Sigmoid colon (tissue), 7 donors: ENCODE results near the gene PTBP3. TPM values are rescaled to one million over a fixed set of nuclear protein-coding genes. Genes with fewer than 3 reads are reported as not detected.

Experiments used
- DNase-seq: peaks from one replicate; pipeline ENCODE4 v3.0.0-alpha.2; 2019
- H3K27ac ChIP-seq, 4 donors: fragments of 200-600 bp; sonication (generic); one replicate each; pipeline ENCODE4 v1.5.1; 2016 to 2019; ENCODE audit warnings: mild to moderate bottlenecking in 1 of 4
- H3K27me3 ChIP-seq, 3 donors: fragments of 200-600 bp; sonication (generic); one replicate each; pipeline ENCODE4 v1.5.1; 2019; ENCODE audit warnings: mild to moderate bottlenecking in 1 of 3
- H3K36me3 ChIP-seq, 4 donors: fragments of 200-600 bp; sonication (generic); one replicate each; pipeline ENCODE4 v1.5.1; 2016 to 2019
- H3K4me1 ChIP-seq, 4 donors: fragments of 200-600 bp; sonication (generic); one replicate each; pipeline ENCODE4 v1.5.1; 2017 to 2019
- H3K4me3 ChIP-seq, 4 donors: fragments of 200-600 bp; sonication (generic); one replicate each; pipeline ENCODE4 v1.5.1; 2017 to 2019; ENCODE audit warnings: mild to moderate bottlenecking in 2 of 4, moderate library complexity in 1 of 4
- H3K9me3 ChIP-seq, 4 donors: fragments of 200-600 bp in 3 of 4; sonication (generic) in 3 of 4; one replicate each; pipeline versions ENCODE4 v1.5.1 to v1.6.1; 2013 to 2019
- CTCF ChIP-seq, 4 experiments: fragments of 450-650 bp in 3 of 4; fragments of 200-600 bp in 1 of 4; IDR thresholded peaks; one replicate each; pipeline ENCODE4 v1.5.1; 2016 to 2019; ENCODE audit warnings: antibody characterized with exemption in 4 of 4, mild to moderate bottlenecking in 3 of 4, moderate library complexity in 2 of 4
- EP300 ChIP-seq, 4 donors: sonication (generic); formaldehyde crosslinking; IDR thresholded peaks; one replicate each; pipeline ENCODE4 v1.6.1; 2017; ENCODE audit warnings: antibody characterized with exemption in 4 of 4
- WGBS, 2 donors: extraction: QIAGEN DNeasy Blood & Tissue Kit; methylation state at CpG; one replicate each; pipeline ENCODE4 v1.1.7; 2013; 5-methylcytosine and 5-hydroxymethylcytosine counted together
- intact Hi-C: fragments of 100-400 bp; cut with DNase I; formaldehyde crosslinking; loops from one replicate; pipeline ENCODE4 v1.15.1; 2023
- polyA plus RNA-seq, 3 donors: library from polyadenylated mRNA; stranded (reverse); fragments of 200-250 nt; gene quantifications; one replicate each; pipeline ENCODE4 v1.2.3, GENCODE V29; 2013
- small RNA-seq, 3 donors: library from RNA; depleted of rRNA; stranded (forward); fragments of <200 nt; gene quantifications; one replicate each; pipeline ENCODE3, GENCODE V24; 2016
- total RNA-seq, 4 donors: library from RNA; depleted of rRNA; stranded (reverse); fragments of >200 nt; gene quantifications; one replicate each; pipeline ENCODE4 v1.1.0, GENCODE V29; 2016
- donor health status: healthy with polysubstance abuse.
- donor health status: Bipolar disorder and iron deficiency.
- donor health status: healthy.

The PTBP3 gene
- total and polyA plus RNA-seq, 7 donors: 19.4 to 42.5 (median 24.0) TPM

GRCh38 chr9:112168197-112168596 is 165.2 kb downstream of the PTBP3 start:
- WGBS, 2 donors: 17 to 50% methylated on average over 3 of the region's 3 CpGs

More at GRCh38 chr9:112168197-112168596, 165.2 kb downstream of the PTBP3 start:
- DNase-seq: no peak
- H3K4me3 ChIP-seq: no peak overlapping the region
- no peaks in the 10 kb centered on the region for H3K4me1 ChIP-seq
- H3K9me3 ChIP-seq: no peaks in the 10 kb centered on the region
- no peaks in the 10 kb centered on the region for H3K36me3 ChIP-seq
- H3K27me3 ChIP-seq: peaks cover 0 to 4% (median 0%) of the 10 kb centered on the region in 3 donors
- intact Hi-C loops: no loop called here
- TF ChIP-seq EP300 (IDR thresholded peaks at IDR 0.05) (no peak), CTCF (IDR thresholded peaks at IDR 0.05) (no peak)
- no peak overlapping the region for H3K27ac ChIP-seq

Small RNAs within 50 kb of the gene (small RNA-seq; reads per million reads assigned to genes)
- gene RF00019 (0 reads per million in 3 donors), gene RN7SL430P (0 reads per million in 3 donors), gene RN7SL57P (0 to 0.06 (median 0) reads per million in 3 donors), gene RNA5SP295 (0 reads per million in 3 donors)

Other genes starting within 250 kb of the PTBP3 start
- gene SUSD1, start 158.3 kb downstream of the PTBP3 start, total RNA-seq: 1 to 10 TPM; 3.8 to 6.4 (median 4.6) TPM
- 10 to 100 TPM in 1 of 3 donors, 1 to 10 TPM in 2; 1.8 to 10.7 (median 5.5) TPM for gene SUSD1, start 158.3 kb downstream of the PTBP3 start, polyA plus RNA-seq
- 10 to 100 TPM; 35.5 to 53.5 (median 40.6) TPM for gene HSDL2, start 46.5 kb upstream of the PTBP3 start, total RNA-seq
- 10 to 100 TPM; 24.6 to 48.6 (median 28.9) TPM for gene HSDL2, start 46.5 kb upstream of the PTBP3 start, polyA plus RNA-seq
- 1 to 10 TPM; 4.3 to 8.0 (median 5.1) TPM for gene KIAA1958, start 153.2 kb upstream of the PTBP3 start, total RNA-seq
- gene KIAA1958, start 153.2 kb upstream of the PTBP3 start, polyA plus RNA-seq: 1 to 10 TPM in 1 of 3 donors, under 1 TPM in 2; 0.60 to 1.7 (median 0.92) TPM